Measurements from ENCODE around the gene STRC.
"Not testable (repeated sequence)": the region's sequence is repeated elsewhere in the genome, so short reads cannot be mapped to it uniquely, and the experiment has no call there.

Gene STRC

GRCh38 chr15:43618700-43619099 is at the start of gene STRC:
TSS of gene STRC (minus strand) at chr15:43618800. CDS start at chr15:43618722, 78 bp downstream.
- DNase-seq: not testable (repeated sequence)

GRCh38 chr15:43666177-43666576 is 47.6 kb upstream of the STRC start:
- not testable (repeated sequence) for DNase-seq

- not testable (repeated sequence) for DNase-seq
Observed at GRCh38 chr15:43663333-43663732, 44.7 kb upstream of the STRC start.

- not testable (repeated sequence) for DNase-seq
Observed at GRCh38 chr15:43662293-43662692, 43.7 kb upstream of the STRC start.

GRCh38 chr15:43659727-43660126 is 41.1 kb upstream of the STRC start:
- DNase-seq: not testable (repeated sequence)

GRCh38 chr15:43649430-43649926 is 30.9 kb upstream of the STRC start:
- not testable (repeated sequence) for DNase-seq

- no peak for DNase-seq
Observed at GRCh38 chr15:43648649-43649429, 30.2 kb upstream of the STRC start, which contains the start of gene CATSPER2. TSS of gene CATSPER2 (minus strand) at chr15:43648844. CDS start at chr15:43648061, 783 bp downstream.

- not testable (repeated sequence) for DNase-seq
Observed at GRCh38 chr15:43638464-43639204, 20.0 kb upstream of the STRC start.

GRCh38 chr15:43626937-43627336 is 8.3 kb upstream of the STRC start:
- not testable (repeated sequence) for DNase-seq

GRCh38 chr15:43625106-43625505 is 6.5 kb upstream of the STRC start:
- DNase-seq: no peak

GRCh38 chr15:43622068-43622799 is 3.6 kb upstream of the STRC start:
- DNase-seq: not testable (repeated sequence)

GRCh38 chr15:43617750-43618149 is 850 bp downstream of the STRC start:
- DNase-seq: not testable (repeated sequence)

GRCh38 chr15:43602233-43602632 is 16.4 kb downstream of the STRC start:
- peak; percentile 13 to 30 for DNase-seq

- not testable (repeated sequence) for DNase-seq
Observed at GRCh38 chr15:43600200-43600599, 18.4 kb downstream of the STRC start.

GRCh38 chr15:43599131-43599530 is 19.5 kb downstream of the STRC start:
- DNase-seq: not testable (repeated sequence)

GRCh38 chr15:43593328-43594190 is 25.0 kb downstream of the STRC start, which contains the start of gene CKMT1B:
TSS of gene CKMT1B (plus strand) at chr15:43594027. CDS start at chr15:43594219, 192 bp downstream.
- DNase-seq: not testable (repeated sequence)

- DNase-seq: not testable (repeated sequence)
Observed at GRCh38 chr15:43592841-43593240, 25.8 kb downstream of the STRC start.

- not testable (repeated sequence) for DNase-seq
Observed at GRCh38 chr15:43589778-43590466, 28.7 kb downstream of the STRC start, which contains the start of gene PPIP5K1. TSS of gene PPIP5K1 (minus strand) at chr15:43590208. CDS start at chr15:43584504, 5,704 bp downstream.

GRCh38 chr15:43574607-43575006 is 44.0 kb downstream of the STRC start:
- DNase-seq: not testable (repeated sequence)

- DNase-seq: not testable (repeated sequence)
Observed at GRCh38 chr15:43566615-43567014, 52.0 kb downstream of the STRC start.

- DNase-seq: not testable (repeated sequence)
Observed at GRCh38 chr15:43563793-43564192, 54.8 kb downstream of the STRC start.

Data from NCI-H526 (cell line).